Neural crest cell (in vitro differentiated cells): ENCODE measurements around the gene ADD1. TPM values are rescaled to one million over a fixed set of nuclear protein-coding genes. Genes with fewer than 3 reads are reported as not detected.

Experiments
- DNase-seq: peaks from one replicate; pipeline ENCODE4 v3.0.0; 2021; ENCODE audit warnings: low read depth, mixed read lengths, low spot score
- H3K27ac Mint-ChIP-seq: one replicate; pipeline ENCODE4 v1.8.0; 2021; ENCODE audit warnings: mild to moderate bottlenecking, mixed read lengths; ENCODE audit not compliant: unreplicated experiment
- H3K27me3 Mint-ChIP-seq: 2 replicates; pipeline ENCODE4 v1.8.0; 2021; ENCODE audit warnings: low read depth, mild to moderate bottlenecking, mixed read lengths
- H3K36me3 Mint-ChIP-seq: 2 replicates; pipeline ENCODE4 v1.8.0; 2021; ENCODE audit warnings: low read depth, mild to moderate bottlenecking, mixed read lengths
- H3K4me1 Mint-ChIP-seq: 2 replicates; pipeline ENCODE4 v1.8.0; 2021; ENCODE audit warnings: mixed read lengths
- H3K4me3 Mint-ChIP-seq: one replicate; pipeline ENCODE4 v1.8.0; 2021; ENCODE audit warnings: mild to moderate bottlenecking, mixed read lengths
- H3K9me3 Mint-ChIP-seq: 2 replicates; pipeline ENCODE4 v1.8.0; 2021; ENCODE audit warnings: mixed read lengths
- CTCF ChIP-seq: fragments of 200-600 bp; sonication (generic); conservative IDR thresholded peaks from 2 replicates; pipeline ENCODE4 v1.5.0; 2021; ENCODE audit warnings: antibody characterized with exemption, mild to moderate bottlenecking
- total RNA-seq: library from RNA; stranded (reverse); gene quantifications from 2 replicates; pipeline ENCODE4 v1.2.1, GENCODE V29; 2021

The ADD1 gene
- total RNA-seq, 1 donor from 2014 or later, result 230 TPM

GRCh38 chr4:2907706-2908293, 64.2 kb downstream of the ADD1 start:
- Mint-ChIP-seq H3K4me3 (no peak overlapping the region), H3K27me3 (no peaks in the 10 kb centered on the region), H3K27ac (no peak overlapping the region), H3K9me3 (no peaks in the 10 kb centered on the region), H3K4me1 (no peaks in the 10 kb centered on the region), H3K36me3 (peaks cover 10% of the 10 kb centered on the region)
- no peak for DNase-seq
- TF ChIP-seq CTCF, result no peak

GRCh38 chr4:2908686-2909085, 65.0 kb downstream of the ADD1 start:
- no peak for DNase-seq
- no peaks in the 10 kb centered on the region for H3K4me1 Mint-ChIP-seq
- no peak for TF ChIP-seq CTCF
- peaks cover 7% of the 10 kb centered on the region for H3K36me3 Mint-ChIP-seq
- H3K27ac Mint-ChIP-seq, result no peak overlapping the region
- H3K4me3 Mint-ChIP-seq, result no peak overlapping the region
- H3K9me3 Mint-ChIP-seq, result no peaks in the 10 kb centered on the region
- H3K27me3 Mint-ChIP-seq, result no peaks in the 10 kb centered on the region

GRCh38 chr4:2909583-2909982, 65.9 kb downstream of the ADD1 start:
- peaks cover 3% of the 10 kb centered on the region for H3K36me3 Mint-ChIP-seq

GRCh38 chr4:2910409-2910808, 66.8 kb downstream of the ADD1 start:
- Mint-ChIP-seq H3K4me3 (no peak overlapping the region), H3K36me3 (peaks cover 5% of the 10 kb centered on the region), H3K4me1 (no peaks in the 10 kb centered on the region), H3K27ac (no peak overlapping the region), H3K9me3 (no peaks in the 10 kb centered on the region), H3K27me3 (no peaks in the 10 kb centered on the region)
- no peak for DNase-seq
- TF ChIP-seq CTCF, result peak; percentile 27

More at GRCh38 chr4:2909583-2909982, 65.9 kb downstream of the ADD1 start:
- H3K27me3 Mint-ChIP-seq, result no peaks in the 10 kb centered on the region
- no peaks in the 10 kb centered on the region for H3K4me1 Mint-ChIP-seq
- H3K4me3 Mint-ChIP-seq, result no peak overlapping the region
- H3K9me3 Mint-ChIP-seq, result no peaks in the 10 kb centered on the region
- peak; percentile 19 for TF ChIP-seq CTCF
- no peak for DNase-seq
- H3K27ac Mint-ChIP-seq, result no peak overlapping the region

GRCh38 chr4:2911868-2912267, 68.2 kb downstream of the ADD1 start:
- DNase-seq, result no peak
- no peak overlapping the region for H3K4me3 Mint-ChIP-seq
- no peak for TF ChIP-seq CTCF
- H3K36me3 Mint-ChIP-seq, result peaks cover 7% of the 10 kb centered on the region
- no peaks in the 10 kb centered on the region for H3K9me3 Mint-ChIP-seq
- no peaks in the 10 kb centered on the region for H3K27me3 Mint-ChIP-seq
- H3K27ac Mint-ChIP-seq, result no peak overlapping the region
- H3K4me1 Mint-ChIP-seq, result no peaks in the 10 kb centered on the region

- Mint-ChIP-seq H3K27ac (no peak overlapping the region), H3K36me3 (peaks cover 20% of the 10 kb centered on the region), H3K4me3 (no peak overlapping the region), H3K4me1 (no peaks in the 10 kb centered on the region), H3K9me3 (peaks cover 9% of the 10 kb centered on the region), H3K27me3 (no peaks in the 10 kb centered on the region)
- DNase-seq, result no peak
- no peak for TF ChIP-seq CTCF
Measured at GRCh38 chr4:2913168-2913567, 69.5 kb downstream of the ADD1 start.
